HepG2 (cell line): ENCODE data around the gene KRT7. TPM values are rescaled to one million over a fixed set of nuclear protein-coding genes. Genes with fewer than 3 reads are reported as not detected.

Experiments
- ARID5B ChIP-seq: IDR thresholded peaks from 2 replicates; pipeline ENCODE4 v1.4.0; 2020; ENCODE audit warnings: mild to moderate bottlenecking, missing genetic modification reagents
- CCDC6 ChIP-seq: sonication (generic); formaldehyde crosslinking; IDR thresholded peaks from 2 replicates; pipeline ENCODE4 v1.8.1; 2022; ENCODE audit warnings: mild to moderate bottlenecking, missing genetic modification reagents, moderate library complexity
- CSRNP1 ChIP-seq: sonication (generic); formaldehyde crosslinking; IDR thresholded peaks from 2 replicates; pipeline ENCODE4 v1.8.1; 2023; ENCODE audit warnings: mild to moderate bottlenecking, missing genetic modification reagents
- EP300 ChIP-seq, 3 experiments: sonication (generic) in 1 of 3; formaldehyde crosslinking in 1 of 3; IDR thresholded peaks; 2 replicates each; pipeline versions ENCODE4 v1.5.1 to v1.6.1; 2011 to 2020; ENCODE audit warnings: low read depth in 2 of 3, low read length in 2 of 3, borderline replicate concordance in 1 of 3, improper control_type of control experiment in 1 of 3, mild to moderate bottlenecking in 1 of 3, missing genetic modification reagents in 1 of 3, moderate library complexity in 1 of 3
- GMEB1 ChIP-seq: sonication (generic); formaldehyde crosslinking; IDR thresholded peaks from 2 replicates; pipeline ENCODE4 v1.5.1; 2020; ENCODE audit warnings: missing genetic modification reagents, mild to moderate bottlenecking, borderline replicate concordance
- HMG20A ChIP-seq: IDR thresholded peaks from 2 replicates; pipeline ENCODE4 v1.6.1; 2016; ENCODE audit warnings: borderline replicate concordance
- KDM6A ChIP-seq: IDR thresholded peaks from 2 replicates; pipeline ENCODE4 v1.6.1; 2016; ENCODE audit warnings: low read depth
- MBD4 ChIP-seq: IDR thresholded peaks from 2 replicates; pipeline ENCODE4 v1.6.1; 2012; ENCODE audit warnings: low read length, inconsistent platforms, borderline replicate concordance
- MTERF4 ChIP-seq: sonication (generic); formaldehyde crosslinking; IDR thresholded peaks from 2 replicates; pipeline ENCODE4 v1.8.0; 2023; ENCODE audit warnings: mild to moderate bottlenecking, missing genetic modification reagents
- NR0B2 ChIP-seq: sonication (generic); formaldehyde crosslinking; IDR thresholded peaks from 2 replicates; pipeline ENCODE4 v1.4.0; 2020; ENCODE audit warnings: mild to moderate bottlenecking, missing genetic modification reagents
- SAP130 ChIP-seq: IDR thresholded peaks from 2 replicates; pipeline ENCODE4 v1.6.1; 2016; ENCODE audit warnings: low read depth
- ZBTB8A ChIP-seq: sonication (generic); formaldehyde crosslinking; IDR thresholded peaks from 2 replicates; pipeline ENCODE4 v1.4.0; 2020; ENCODE audit warnings: mild to moderate bottlenecking, low read depth, missing genetic modification reagents, borderline replicate concordance
- ZKSCAN1 ChIP-seq: fragments of 150-350 bp; IDR thresholded peaks from 2 replicates; pipeline ENCODE4 v1.6.1; 2014; ENCODE audit warnings: low read length
- ZSCAN12 ChIP-seq: sonication (generic); formaldehyde crosslinking; IDR thresholded peaks from 2 replicates; pipeline ENCODE4 v1.9.0; 2021; ENCODE audit warnings: mild to moderate bottlenecking, missing genetic modification reagents
- polyA plus RNA-seq, 8 experiments: library from polyadenylated mRNA; depleted of rRNA in 3 of 8; stranded (reverse) in 7 of 8; unstranded in 1 of 8; fragments of >200 nt; fragmentation: Illumina TruSeq in 4 of 8; extraction: Trizol in 4 of 8; gene quantifications; 2 replicates each; pipeline versions ENCODE4 v1.2.1 to v1.2.3, GENCODE V29; 2011 to 2016; ENCODE audit warnings: low read depth in 4 of 8, missing spikeins in 1 of 8, mixed read lengths in 1 of 8; ENCODE audit not compliant: insufficient read depth in 1 of 8
- total RNA-seq, 5 experiments: library from RNA; depleted of rRNA; stranded (reverse); fragments of >200 nt; fragmentation: Illumina TruSeq; extraction: Trizol; gene quantifications; 2 replicates each; pipeline ENCODE4 v1.2.3, GENCODE V29; 2016; ENCODE audit warnings: low read depth in 1 of 5
- TF ChIP-seq, protein P1 (sequence below): sonication (generic); formaldehyde crosslinking; IDR thresholded peaks from 2 replicates; pipeline ENCODE4 v1.4.0; 2020; ENCODE audit warnings: missing genetic modification reagents, borderline replicate concordance

The KRT7 gene
- total and polyA plus RNA-seq, 2 of the 13 experiments (the other 11 are each of a cell fraction or from before 2014, with no cell fraction given), result 0.83 TPM; not detected in 1

- no peak for TF ChIP-seq GMEB1
- 0 out of 2 replicates have a peak, but pooled peaks have one; percentile 16 for TF ChIP-seq SAP130 (CRISPR knock-in tag)
- TF ChIP-seq ZKSCAN1, result peak; percentile 57; the same call in 1 of the 2 replicates
- TF ChIP-seq MTERF4 (CRISPR knock-in tag), result no peak
- no peak for TF ChIP-seq ZSCAN12 (CRISPR knock-in tag)
- 0 out of 4 replicates have a peak, but pooled peaks of 1 of the 2 experiments have one; percentile 8 for TF ChIP-seq EP300 (IDR thresholded peaks at IDR 0.05; ENCODE audit: low read depth in 2 of 2, low read length in 2 of 2)
- TF ChIP-seq EP300 (CRISPR knock-in tag; IDR thresholded peaks at IDR 0.05; ENCODE audit: borderline replicate concordance), result no peak
- no peak for TF ChIP-seq CCDC6 (CRISPR knock-in tag)
- TF ChIP-seq CSRNP1 (CRISPR knock-in tag), result no peak
- no peak for TF ChIP-seq NR0B2 (CRISPR knock-in tag)
- no peak for TF ChIP-seq MBD4
- TF ChIP-seq ZBTB8A (CRISPR knock-in tag), result no peak
- TF ChIP-seq, protein P1, sequence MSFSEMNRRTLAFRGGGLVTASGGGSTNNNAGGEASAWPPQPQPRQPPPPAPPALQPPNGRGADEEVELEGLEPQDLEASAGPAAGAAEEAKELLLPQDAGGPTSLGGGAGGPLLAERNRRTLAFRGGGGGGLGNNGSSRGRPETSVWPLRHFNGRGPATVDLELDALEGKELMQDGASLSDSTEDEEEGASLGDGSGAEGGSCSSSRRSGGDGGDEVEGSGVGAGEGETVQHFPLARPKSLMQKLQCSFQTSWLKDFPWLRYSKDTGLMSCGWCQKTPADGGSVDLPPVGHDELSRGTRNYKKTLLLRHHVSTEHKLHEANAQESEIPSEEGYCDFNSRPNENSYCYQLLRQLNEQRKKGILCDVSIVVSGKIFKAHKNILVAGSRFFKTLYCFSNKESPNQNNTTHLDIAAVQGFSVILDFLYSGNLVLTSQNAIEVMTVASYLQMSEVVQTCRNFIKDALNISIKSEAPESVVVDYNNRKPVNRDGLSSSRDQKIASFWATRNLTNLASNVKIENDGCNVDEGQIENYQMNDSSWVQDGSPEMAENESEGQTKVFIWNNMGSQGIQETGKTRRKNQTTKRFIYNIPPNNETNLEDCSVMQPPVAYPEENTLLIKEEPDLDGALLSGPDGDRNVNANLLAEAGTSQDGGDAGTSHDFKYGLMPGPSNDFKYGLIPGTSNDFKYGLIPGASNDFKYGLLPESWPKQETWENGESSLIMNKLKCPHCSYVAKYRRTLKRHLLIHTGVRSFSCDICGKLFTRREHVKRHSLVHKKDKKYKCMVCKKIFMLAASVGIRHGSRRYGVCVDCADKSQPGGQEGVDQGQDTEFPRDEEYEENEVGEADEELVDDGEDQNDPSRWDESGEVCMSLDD, result no peak
- TF ChIP-seq HMG20A (CRISPR knock-in tag), result 0 out of 2 replicates have a peak, but pooled peaks have one; percentile 21
- TF ChIP-seq KDM6A (CRISPR knock-in tag), result no peak
- TF ChIP-seq ARID5B (CRISPR knock-in tag), result 0 out of 2 replicates have a peak, but pooled peaks have one; percentile 16
Measured at GRCh38 chr12:52191841-52192791, 40.9 kb upstream of the KRT7 start, which contains the start of gene KRT80 (continued).
